Type B pancreatic cell (in vitro differentiated cells): ENCODE results near the gene BCAS2. TPM values are rescaled to one million over a fixed set of nuclear protein-coding genes. Genes with fewer than 3 reads are reported as not detected.

Source experiments
- DNase-seq: peaks from one replicate; pipeline ENCODE4 v3.0.0; 2021; ENCODE audit warnings: mixed read lengths; ENCODE audit not compliant: unreplicated experiment; ENCODE audit errors: extremely low spot score
- H3K27ac Mint-ChIP-seq: 2 replicates; pipeline ENCODE4 v1.8.0; 2021; ENCODE audit warnings: mild to moderate bottlenecking, mixed read lengths
- H3K27me3 Mint-ChIP-seq: 2 replicates; pipeline ENCODE4 v1.8.0; 2021; ENCODE audit warnings: mixed read lengths
- H3K36me3 Mint-ChIP-seq: 2 replicates; pipeline ENCODE4 v1.8.0; 2021; ENCODE audit warnings: mixed read lengths
- H3K4me1 Mint-ChIP-seq: one replicate; pipeline ENCODE4 v1.8.0; 2021; ENCODE audit warnings: mixed read lengths; ENCODE audit not compliant: unreplicated experiment
- H3K4me3 Mint-ChIP-seq: 2 replicates; pipeline ENCODE4 v1.8.0; 2021; ENCODE audit warnings: mild to moderate bottlenecking, mixed read lengths
- H3K9me3 Mint-ChIP-seq: 2 replicates; pipeline ENCODE4 v1.8.0; 2021; ENCODE audit warnings: mixed read lengths
- total RNA-seq: library from RNA; stranded (reverse); gene quantifications from 2 replicates; pipeline ENCODE4 v1.2.1, GENCODE V29; 2021; ENCODE audit warnings: low replicate concordance
- TF ChIP-seq, protein P1 (sequence below): fragments of 200-600 bp; sonication (generic); conservative IDR thresholded peaks from 2 replicates; pipeline ENCODE4 v1.5.0; 2021; ENCODE audit warnings: antibody characterized with exemption, mild to moderate bottlenecking

BCAS2 gene
- total RNA-seq, 1 donor from 2014 or later = 45.5 TPM

GRCh38 chr1:114559356-114559755, 22.1 kb downstream of the BCAS2 start:
- Mint-ChIP-seq H3K4me3 (no peak overlapping the region), H3K36me3 (peaks cover 3% of the 10 kb centered on the region), H3K27me3 (no peaks in the 10 kb centered on the region), H3K9me3 (no peaks in the 10 kb centered on the region), H3K4me1 (no peaks in the 10 kb centered on the region), H3K27ac (no peak overlapping the region)
- DNase-seq = no peak
- TF ChIP-seq, protein P1, sequence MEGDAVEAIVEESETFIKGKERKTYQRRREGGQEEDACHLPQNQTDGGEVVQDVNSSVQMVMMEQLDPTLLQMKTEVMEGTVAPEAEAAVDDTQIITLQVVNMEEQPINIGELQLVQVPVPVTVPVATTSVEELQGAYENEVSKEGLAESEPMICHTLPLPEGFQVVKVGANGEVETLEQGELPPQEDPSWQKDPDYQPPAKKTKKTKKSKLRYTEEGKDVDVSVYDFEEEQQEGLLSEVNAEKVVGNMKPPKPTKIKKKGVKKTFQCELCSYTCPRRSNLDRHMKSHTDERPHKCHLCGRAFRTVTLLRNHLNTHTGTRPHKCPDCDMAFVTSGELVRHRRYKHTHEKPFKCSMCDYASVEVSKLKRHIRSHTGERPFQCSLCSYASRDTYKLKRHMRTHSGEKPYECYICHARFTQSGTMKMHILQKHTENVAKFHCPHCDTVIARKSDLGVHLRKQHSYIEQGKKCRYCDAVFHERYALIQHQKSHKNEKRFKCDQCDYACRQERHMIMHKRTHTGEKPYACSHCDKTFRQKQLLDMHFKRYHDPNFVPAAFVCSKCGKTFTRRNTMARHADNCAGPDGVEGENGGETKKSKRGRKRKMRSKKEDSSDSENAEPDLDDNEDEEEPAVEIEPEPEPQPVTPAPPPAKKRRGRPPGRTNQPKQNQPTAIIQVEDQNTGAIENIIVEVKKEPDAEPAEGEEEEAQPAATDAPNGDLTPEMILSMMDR = no peak

DNA sequence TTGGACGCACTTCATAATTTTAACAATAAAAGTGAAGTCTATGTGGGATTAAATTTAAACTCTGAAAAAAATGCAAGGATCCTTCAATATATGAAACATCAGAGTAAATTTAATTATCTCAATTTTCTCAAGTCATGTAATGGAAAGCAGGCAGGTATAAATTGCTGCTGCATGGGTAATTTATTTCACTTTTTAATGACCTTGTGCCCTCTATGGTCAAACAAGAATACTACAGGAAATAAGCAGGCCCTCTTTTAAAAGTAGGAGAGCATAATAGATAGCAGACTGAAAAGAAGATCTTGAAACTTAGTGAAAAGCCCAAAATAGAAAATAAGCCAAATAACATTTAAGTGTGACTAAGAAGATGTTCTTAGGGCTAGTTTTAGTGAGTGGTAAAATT, 22.9 kb downstream of the BCAS2 start:
- TF ChIP-seq, protein P1 = peak; percentile 64
- Mint-ChIP-seq H3K27me3 (no peaks in the 10 kb centered on the region), H3K27ac (no peak overlapping the region), H3K9me3 (no peaks in the 10 kb centered on the region), H3K36me3 (no peaks in the 10 kb centered on the region), H3K4me1 (no peaks in the 10 kb centered on the region), H3K4me3 (no peak overlapping the region)
- DNase-seq = no peak

- no peaks in the 10 kb centered on the region for H3K27me3 Mint-ChIP-seq
- no peak for DNase-seq
- no peak overlapping the region for H3K27ac Mint-ChIP-seq
- TF ChIP-seq, protein P1 = no peak
- no peaks in the 10 kb centered on the region for H3K9me3 Mint-ChIP-seq
- no peaks in the 10 kb centered on the region for H3K36me3 Mint-ChIP-seq
- H3K4me3 Mint-ChIP-seq = no peak overlapping the region
- H3K4me1 Mint-ChIP-seq = no peaks in the 10 kb centered on the region
Measured at GRCh38 chr1:114554577-114554976, 26.8 kb downstream of the BCAS2 start.

GRCh38 chr1:114552106-114552639, 29.2 kb downstream of the BCAS2 start:
- Mint-ChIP-seq H3K36me3 (no peaks in the 10 kb centered on the region), H3K27ac (no peak overlapping the region), H3K27me3 (no peaks in the 10 kb centered on the region), H3K4me1 (no peaks in the 10 kb centered on the region), H3K9me3 (no peaks in the 10 kb centered on the region), H3K4me3 (no peak overlapping the region)
- TF ChIP-seq, protein P1 = no peak
- no peak for DNase-seq

DNA sequence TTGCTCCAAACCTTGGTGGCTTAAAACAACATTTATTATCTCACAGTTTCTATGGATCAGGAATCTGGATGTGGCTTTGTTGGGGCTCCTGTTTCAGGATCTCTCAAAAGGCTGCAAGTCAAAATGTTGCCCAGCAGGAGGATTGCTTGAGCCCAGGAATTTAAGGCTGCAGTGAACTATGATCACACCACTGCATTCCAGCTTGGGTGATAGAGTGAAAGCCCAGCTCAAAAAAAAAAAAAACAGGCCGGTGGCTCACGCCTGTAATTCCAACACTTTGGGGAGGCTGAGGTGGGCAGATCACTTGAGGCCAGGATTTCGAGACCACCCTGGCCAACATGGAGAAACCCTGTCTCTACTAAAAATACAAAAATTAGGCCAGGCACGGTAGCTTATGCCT, 30.0 kb downstream of the BCAS2 start:
- Mint-ChIP-seq H3K27me3 (no peaks in the 10 kb centered on the region), H3K4me3 (no peak overlapping the region), H3K9me3 (no peaks in the 10 kb centered on the region), H3K27ac (no peak overlapping the region), H3K4me1 (no peaks in the 10 kb centered on the region), H3K36me3 (no peaks in the 10 kb centered on the region)
- TF ChIP-seq, protein P1 = no peak
- no peak for DNase-seq

DNA sequence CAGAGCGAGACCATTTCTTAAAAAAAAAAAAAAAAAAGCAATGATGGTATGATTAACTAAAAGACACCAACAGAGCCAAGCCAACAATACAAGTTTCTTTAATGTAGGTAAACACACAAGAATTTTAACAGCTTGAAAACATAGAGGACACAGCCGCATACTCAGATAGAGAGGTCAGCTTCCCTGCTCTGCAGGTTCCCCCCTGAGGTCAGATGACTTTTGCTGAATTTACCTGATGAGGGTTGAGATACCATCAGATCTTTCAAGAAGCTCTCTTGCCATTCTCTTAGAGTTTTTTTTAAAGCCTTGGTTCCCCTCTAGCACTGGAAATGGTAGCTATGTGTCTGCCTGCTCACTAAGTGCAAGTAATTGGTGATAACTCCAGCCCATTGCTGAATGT, 31.1 kb downstream of the BCAS2 start:
- DNase-seq = no peak
- Mint-ChIP-seq H3K36me3 (no peaks in the 10 kb centered on the region), H3K4me1 (no peaks in the 10 kb centered on the region), H3K27ac (no peak overlapping the region), H3K4me3 (no peak overlapping the region), H3K9me3 (no peaks in the 10 kb centered on the region), H3K27me3 (no peaks in the 10 kb centered on the region)
- TF ChIP-seq, protein P1 = no peak
